Caco-2 (cell line): Measurements from ENCODE around the gene GABRQ. TPM values are rescaled to one million over a fixed set of nuclear protein-coding genes. Genes with fewer than 3 reads are reported as not detected.
"Not testable (repeated sequence)": the region's sequence is repeated elsewhere in the genome, so short reads cannot be mapped to it uniquely, and the experiment has no call there.

ENCODE experiments used
- BruUV-seq: library from RNA; stranded (reverse); fragments of 400-500 nt; replicated peaks from 2 replicates; lab custom pipeline; 2021; lab: Mats Ljungman, UMichigan
- CTCF ChIA-PET: fragments of 300-600 bp; sonication (Branson Sonifier 250); formaldehyde crosslinking; loops from one replicate; lab custom pipeline; 2022; ENCODE audit warnings: antibody characterized with exemption; lab: Charles Lee
- POLR2A ChIA-PET: fragments of 300-600 bp; sonication (Branson Sonifier 250); formaldehyde crosslinking; loops from one replicate; lab custom pipeline; 2022; ENCODE audit warnings: antibody characterized with exemption; lab: Charles Lee
- DNase-seq, 2 experiments: peaks; one replicate each; pipeline versions ENCODE4 v3.0.0 to v3.0.0-alpha.2; 2020 to 2022
- H3K27me3 ChIP-seq: replicated peaks from 2 replicates; pipeline ENCODE4 v1.6.0; 2011; ENCODE audit warnings: low read length; ENCODE audit not compliant: control insufficient read depth, insufficient read depth
- H3K36me3 ChIP-seq: 2 replicates; pipeline ENCODE4 v1.5.1; 2011; ENCODE audit warnings: low read length; ENCODE audit not compliant: control insufficient read depth, insufficient read depth
- H3K4me1 ChIP-seq: fragments of 250-450 bp; sonication (Bioruptor Pico); 2 replicates; pipeline ENCODE4 v1.5.1; 2020; ENCODE audit warnings: mild to moderate bottlenecking
- H3K4me3 ChIP-seq: 2 replicates; pipeline ENCODE4 v1.5.1; 2011; ENCODE audit warnings: low read depth, mild to moderate bottlenecking, control low read depth, low read length
- H3K9me3 ChIP-seq: fragments of 250-450 bp; sonication (Bioruptor Pico); 2 replicates; pipeline ENCODE4 v1.5.1; 2020; ENCODE audit warnings: mild to moderate bottlenecking, moderate library complexity
- H3K27ac Mint-ChIP-seq: one replicate; pipeline ENCODE4 v1.8.0; 2022; ENCODE audit warnings: mixed read lengths; ENCODE audit not compliant: unreplicated experiment
- H3K27me3 Mint-ChIP-seq: one replicate; pipeline ENCODE4 v1.8.0; 2022; ENCODE audit warnings: mixed read lengths; ENCODE audit not compliant: insufficient read depth, unreplicated experiment
- H3K36me3 Mint-ChIP-seq: one replicate; pipeline ENCODE4 v1.8.0; 2022; ENCODE audit warnings: mild to moderate bottlenecking, mixed read lengths; ENCODE audit not compliant: insufficient read depth, unreplicated experiment
- H3K4me1 Mint-ChIP-seq: one replicate; pipeline ENCODE4 v1.8.0; 2022; ENCODE audit warnings: low read depth, mixed read lengths; ENCODE audit not compliant: unreplicated experiment
- H3K4me3 Mint-ChIP-seq: one replicate; pipeline ENCODE4 v1.8.0; 2022; ENCODE audit warnings: mild to moderate bottlenecking, moderate library complexity, mixed read lengths; ENCODE audit not compliant: unreplicated experiment
- H3K9me3 Mint-ChIP-seq: one replicate; pipeline ENCODE4 v1.8.0; 2022; ENCODE audit warnings: mixed read lengths; ENCODE audit not compliant: unreplicated experiment
- intact Hi-C: fragments of 100-400 bp; cut with micrococcal nuclease; formaldehyde crosslinking; loops from one replicate; pipeline ENCODE4 v1.10.0; 2022; ENCODE audit not compliant: unreplicated experiment
- total RNA-seq: library from RNA; stranded (reverse); gene quantifications from 2 replicates; pipeline ENCODE4 v1.2.3, GENCODE V29; 2022

The GABRQ gene
- total RNA-seq, 1 experiment from 2014 or later, result not detected

DNA sequence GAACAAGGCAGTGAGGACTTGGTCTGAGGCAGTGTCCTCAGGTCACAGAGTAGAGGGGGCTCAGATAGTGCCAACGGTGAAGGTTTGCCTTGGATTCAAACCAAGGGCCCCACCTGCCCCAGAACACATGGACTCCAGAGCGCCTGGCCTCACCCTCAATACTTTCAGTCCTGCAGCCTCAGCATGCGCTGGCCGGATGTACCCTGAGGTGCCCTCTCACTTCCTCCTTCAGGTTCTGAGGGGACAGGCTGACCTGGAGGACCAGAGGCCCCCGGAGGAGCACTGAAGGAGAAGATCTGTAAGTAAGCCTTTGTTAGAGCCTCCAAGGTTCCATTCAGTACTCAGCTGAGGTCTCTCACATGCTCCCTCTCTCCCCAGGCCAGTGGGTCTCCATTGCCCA is 62.7 kb downstream of the GABRQ start:
- H3K4me3 Mint-ChIP-seq, H3K9me3 ChIP-seq, POLR2A ChIA-PET, H3K4me3 ChIP-seq, H3K36me3 ChIP-seq, H3K27me3 ChIP-seq, H3K4me1 Mint-ChIP-seq, CTCF ChIA-PET, H3K9me3 Mint-ChIP-seq, H3K4me1 ChIP-seq, BruUV-seq, intact Hi-C loops, H3K27ac Mint-ChIP-seq, H3K36me3 Mint-ChIP-seq, DNase-seq, H3K27me3 Mint-ChIP-seq: not testable (repeated sequence)

DNA sequence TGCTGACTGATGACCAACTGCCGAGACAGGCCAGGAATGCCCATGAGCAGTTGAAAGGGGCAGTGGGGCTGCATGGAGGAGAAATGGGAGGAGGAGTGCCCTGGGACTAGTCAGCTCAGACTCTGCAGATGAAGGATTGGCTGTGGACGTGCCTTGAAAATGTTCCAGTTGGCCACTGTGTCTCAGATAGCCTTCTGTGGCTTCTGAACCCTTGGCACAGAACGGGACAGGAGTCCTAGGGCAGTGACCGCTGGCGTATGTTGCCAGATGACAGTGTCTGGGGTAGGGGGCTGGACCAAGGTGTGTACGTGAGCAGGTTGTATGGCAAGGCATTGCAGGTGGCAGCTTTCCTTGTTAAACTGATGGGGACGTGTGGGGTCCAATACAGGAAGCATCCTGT is 68.8 kb downstream of the GABRQ start:
- POLR2A ChIA-PET, H3K27me3 Mint-ChIP-seq, H3K4me1 ChIP-seq, H3K9me3 Mint-ChIP-seq, H3K27ac Mint-ChIP-seq, H3K27me3 ChIP-seq, H3K4me3 ChIP-seq, DNase-seq, H3K36me3 Mint-ChIP-seq, H3K4me3 Mint-ChIP-seq, H3K9me3 ChIP-seq, BruUV-seq, H3K36me3 ChIP-seq, H3K4me1 Mint-ChIP-seq, CTCF ChIA-PET, intact Hi-C loops: not testable (repeated sequence)

Other genes starting within 250 kb of the GABRQ start
- 7.1 and 8.1 TPM in 2 replicates for gene GABRA3, start 186.6 kb upstream of the GABRQ start, total RNA-seq
- gene MAGEA3, start 60.9 kb downstream of the GABRQ start, total RNA-seq, result not detected in 2 replicates
- gene CSAG2, start 71.4 kb downstream of the GABRQ start, total RNA-seq, result not detected in 2 replicates
- not detected in 2 replicates for gene MAGEA2B, start 76.7 kb downstream of the GABRQ start, total RNA-seq
- not detected in 2 replicates for gene CSAG1, start 95.8 kb downstream of the GABRQ start, total RNA-seq
- gene MAGEA12, start 95.9 kb downstream of the GABRQ start, total RNA-seq, result not detected in 2 replicates
- gene MAGEA2, start 115.9 kb downstream of the GABRQ start, total RNA-seq, result not detected in 2 replicates
- gene CSAG3, start 121.3 kb downstream of the GABRQ start, total RNA-seq, result not detected in 2 replicates
- not detected in 2 replicates for gene MAGEA6, start 131.8 kb downstream of the GABRQ start, total RNA-seq
- gene CETN2, start 192.9 kb downstream of the GABRQ start, total RNA-seq, result 23.8 and 23.9 TPM in 2 replicates
- 30.5 and 34.9 TPM in 2 replicates for gene NSDHL, start 193.2 kb downstream of the GABRQ start, total RNA-seq